NCI-H1092 (cell line): Measurements from ENCODE around the gene GREB1.

Experiments used
- DNase-seq: peaks from one replicate; lab custom pipeline; 2025; lab: John Stamatoyannopoulos, UW

GREB1 gene

DNA sequence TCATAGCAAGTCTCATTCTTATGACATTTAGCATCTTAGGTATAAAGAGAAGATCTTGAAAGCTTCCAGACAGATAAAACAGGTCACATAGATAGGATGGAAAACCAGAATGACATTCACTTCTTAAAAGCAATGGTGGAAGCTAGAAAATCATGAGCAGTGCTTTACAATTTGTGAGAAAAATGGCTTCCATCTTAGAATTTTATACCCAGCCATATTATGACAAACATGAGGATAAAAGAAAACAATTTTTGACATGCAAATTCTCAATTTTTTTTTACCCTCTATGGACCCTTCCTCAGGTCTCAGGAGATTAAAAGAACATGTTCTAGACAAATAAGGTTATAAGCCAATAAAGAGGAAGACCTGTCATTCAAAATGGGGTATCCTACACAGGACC is 129.0 kb downstream of the GREB1 start:
- DNase-seq: no peak

DNA sequence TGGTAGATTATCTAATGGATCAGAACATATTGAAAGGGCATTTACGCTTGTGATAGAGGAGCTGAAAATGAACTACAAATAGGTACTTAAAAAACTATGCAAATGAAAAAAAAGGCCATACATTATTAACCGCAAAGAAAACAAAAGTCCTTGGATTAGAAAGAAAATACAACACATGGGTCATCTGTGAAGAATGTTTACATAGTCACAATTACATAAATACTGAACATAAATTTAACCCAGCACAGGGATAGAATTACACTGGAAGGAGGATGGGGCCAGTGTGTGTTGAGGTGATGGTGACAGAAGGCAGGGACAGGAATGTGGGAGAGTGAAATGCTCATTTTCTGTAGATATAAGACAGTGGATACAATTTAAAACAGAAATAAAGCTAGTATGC is 129.6 kb downstream of the GREB1 start:
- DNase-seq: no peak

DNA sequence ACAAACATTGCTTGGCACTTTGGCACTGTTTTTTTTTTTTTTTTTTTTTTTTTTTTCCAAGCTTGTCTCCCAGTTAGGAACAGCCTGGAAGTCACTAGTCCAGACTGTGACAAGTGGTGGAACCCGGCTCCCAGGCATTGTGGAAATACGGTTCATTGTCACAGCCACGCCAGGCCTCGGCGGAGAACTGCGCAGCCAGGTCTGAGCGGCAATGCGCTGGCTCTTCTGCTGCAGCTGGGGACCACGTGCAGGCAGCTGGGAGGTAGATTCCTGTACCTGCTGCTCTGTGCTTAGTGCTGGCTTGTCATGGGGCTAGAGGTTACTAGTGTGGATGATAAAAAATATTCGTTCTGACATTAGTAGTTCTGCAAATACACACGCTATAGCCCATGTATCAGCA is 131.2 kb downstream of the GREB1 start:
- DNase-seq: no peak

DNA sequence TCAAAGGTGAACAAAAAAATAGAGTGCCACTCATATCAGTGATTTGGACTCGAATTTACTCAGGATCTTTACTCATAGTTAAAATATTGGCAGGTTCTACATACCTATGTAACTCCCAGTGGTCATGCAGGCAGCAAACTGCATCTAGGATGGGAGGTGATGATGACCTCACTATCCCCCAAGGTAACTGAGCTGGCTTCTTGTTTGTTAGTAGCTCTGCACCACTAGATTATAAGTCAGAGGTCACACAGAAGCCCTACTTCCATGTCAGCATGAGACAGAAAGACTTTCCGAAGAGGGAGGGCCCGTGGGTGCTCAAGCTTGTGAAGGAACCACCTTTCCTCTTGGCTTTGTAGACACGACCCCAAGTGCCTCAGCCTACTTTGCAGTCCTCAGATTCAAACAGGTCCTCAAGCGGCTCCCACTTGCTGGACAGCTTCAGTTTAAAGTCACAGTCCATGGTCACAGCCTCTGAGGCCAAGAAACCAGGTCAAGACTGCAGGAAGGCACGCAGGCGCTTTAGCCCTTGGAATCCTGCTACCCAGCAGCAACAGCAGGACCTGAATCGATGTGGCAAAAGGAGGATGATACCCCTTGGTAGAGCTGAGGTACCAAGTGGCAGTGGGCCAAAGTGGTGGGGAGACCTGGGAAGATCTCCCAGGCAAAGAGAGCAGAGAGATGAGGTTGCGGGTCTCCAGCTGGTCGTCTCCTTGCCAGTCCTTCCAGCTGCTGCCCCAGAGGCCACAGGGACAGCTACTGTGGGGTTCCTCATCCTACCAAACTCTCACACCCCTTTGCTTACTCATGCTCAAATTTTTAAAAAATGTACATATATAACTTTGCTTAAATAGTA is 131.9 kb downstream of the GREB1 start:
- DNase-seq: no peak

DNA sequence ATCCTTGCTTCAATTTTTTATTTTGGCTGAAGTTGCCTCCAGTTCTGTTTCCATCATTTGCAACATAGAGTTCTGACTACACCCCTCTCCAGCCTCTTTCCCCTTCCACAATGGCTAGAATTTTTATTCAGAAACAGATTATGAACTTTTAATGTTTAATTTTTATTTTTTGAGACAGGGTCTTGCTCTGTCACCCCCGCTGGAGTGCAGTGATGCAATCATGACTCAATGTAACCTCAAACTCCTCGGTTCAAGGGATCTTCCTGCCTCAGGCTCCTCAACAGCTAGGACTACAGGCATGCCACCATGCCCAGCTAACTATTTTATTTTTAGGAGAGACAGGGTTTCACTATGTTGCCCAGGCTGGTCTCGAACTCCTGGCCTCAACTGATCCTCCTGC is 133.3 kb downstream of the GREB1 start:
- DNase-seq: no peak

DNA sequence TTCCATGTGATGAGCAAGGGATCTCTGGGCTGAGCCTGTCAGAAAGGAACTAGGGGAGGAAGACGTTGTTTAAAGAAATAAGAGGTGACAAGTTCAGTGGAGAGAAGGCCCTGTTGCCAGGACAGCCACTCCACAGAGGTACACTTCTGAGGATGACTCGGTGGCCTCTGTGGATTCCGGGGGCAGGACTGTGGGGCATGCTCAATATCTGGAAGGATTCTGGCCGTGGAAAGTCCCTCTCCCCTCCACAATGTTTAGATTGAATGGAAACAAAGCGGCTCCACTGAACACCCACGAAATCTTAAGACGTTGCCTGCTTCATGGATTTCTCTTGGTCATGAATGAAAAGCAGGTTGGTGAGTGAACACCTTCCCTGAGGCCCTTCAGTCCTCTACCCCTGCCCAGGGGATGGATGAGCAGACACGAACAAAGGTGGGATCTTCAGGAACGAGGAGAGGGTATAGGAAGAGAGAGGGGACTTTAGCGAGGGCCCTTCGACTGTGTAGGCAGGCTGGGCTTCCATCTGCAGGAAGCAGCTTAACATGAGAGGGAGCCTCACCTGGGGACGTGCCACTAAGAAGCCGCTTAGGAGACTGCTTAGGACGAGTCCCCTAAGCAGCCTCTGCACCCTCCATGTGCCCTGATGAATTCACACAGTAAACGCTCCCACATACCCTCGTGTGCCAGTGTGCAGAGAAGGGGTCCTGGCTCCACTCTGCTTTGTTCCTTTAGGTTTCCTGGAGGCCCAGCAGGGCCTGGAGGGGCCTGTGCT is 134.2 kb downstream of the GREB1 start:
- DNase-seq: no peak

DNA sequence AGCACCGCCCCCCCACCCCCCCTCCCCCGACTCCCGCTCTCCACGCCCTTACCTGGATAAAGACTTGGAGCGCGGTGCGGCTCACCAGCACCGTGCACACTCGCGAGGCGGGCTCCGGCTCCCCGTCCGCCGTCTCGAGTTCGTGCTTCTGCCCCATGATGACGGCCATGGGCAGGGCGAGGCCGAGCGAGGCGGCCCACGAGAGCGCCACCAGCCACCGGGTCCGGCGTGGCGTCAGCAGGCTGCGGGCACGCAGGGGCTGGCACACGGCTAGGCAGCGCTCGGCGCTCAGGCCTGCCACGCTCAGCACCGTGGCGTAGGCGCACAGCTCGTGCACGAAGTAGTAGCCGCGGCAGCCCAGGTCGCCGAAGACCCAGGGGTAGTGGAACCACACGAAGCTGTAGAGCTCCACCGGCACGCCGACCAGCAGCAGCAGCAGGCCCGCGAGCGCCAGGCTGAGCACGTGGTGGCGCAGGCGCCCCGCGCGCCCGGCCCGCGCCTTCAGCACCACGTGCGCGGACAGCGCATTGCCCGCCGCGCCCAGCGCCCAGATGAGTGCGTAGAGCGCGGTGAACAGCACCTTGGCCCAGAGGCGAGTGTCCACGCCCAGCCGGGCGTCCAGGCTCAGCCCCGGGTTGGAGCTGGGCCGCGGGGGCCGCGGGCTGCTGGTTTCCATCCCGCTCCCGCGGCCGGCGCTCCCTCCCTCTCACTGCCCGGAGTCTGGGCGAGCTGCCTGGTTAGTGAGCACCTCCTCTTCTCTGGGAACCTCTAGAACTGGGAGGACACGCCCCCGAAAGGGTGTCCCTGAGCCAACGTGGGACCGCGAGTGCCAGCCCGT is 135.8 kb downstream of the GREB1 start, which contains the start of gene NTSR2:
Gene NTSR2, minus strand, starts transcription at position 742 of the 838 bp plus-strand sequence. Its CDS starts 66 bp downstream, at position 676.
- no peak for DNase-seq

DNA sequence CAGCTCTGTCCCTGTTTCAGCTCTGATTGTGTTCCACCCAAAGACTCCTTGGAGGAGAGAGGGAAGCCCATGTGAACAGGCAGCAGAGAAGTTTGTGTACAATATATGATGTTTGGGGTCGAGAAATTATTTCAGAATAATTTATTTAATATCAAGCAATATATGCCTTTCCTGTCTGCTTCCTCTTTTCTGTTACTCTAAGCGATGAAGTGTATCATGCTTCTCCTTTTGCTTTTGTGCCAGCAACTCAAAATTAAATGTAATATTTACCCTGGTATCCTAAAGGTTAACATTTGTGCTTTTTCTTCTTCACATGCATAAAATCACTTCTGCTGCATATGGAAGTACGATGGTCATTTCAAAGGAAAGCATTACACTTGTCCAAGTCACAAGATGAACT is 138.6 kb downstream of the GREB1 start:
- DNase-seq: no peak

DNA sequence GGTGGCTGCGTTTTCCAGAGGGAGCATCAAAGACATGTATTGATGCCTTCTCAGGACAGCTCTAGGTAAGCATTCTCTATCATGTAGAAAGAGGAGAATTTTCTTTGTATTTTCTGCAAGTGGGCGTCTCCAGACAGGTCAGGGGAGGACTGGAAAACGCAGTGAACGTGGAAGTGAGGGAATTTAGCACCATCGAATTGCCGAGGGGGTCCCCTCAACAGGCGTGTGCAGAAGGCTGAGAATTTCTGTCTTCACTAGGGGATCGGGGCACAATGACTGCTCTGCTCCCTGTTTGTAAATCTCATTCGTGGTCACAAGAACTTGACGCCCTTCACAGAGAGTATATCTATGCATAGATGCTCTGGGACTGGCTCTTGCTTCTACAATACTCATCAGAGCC is 141.1 kb downstream of the GREB1 start:
- DNase-seq: no peak

DNA sequence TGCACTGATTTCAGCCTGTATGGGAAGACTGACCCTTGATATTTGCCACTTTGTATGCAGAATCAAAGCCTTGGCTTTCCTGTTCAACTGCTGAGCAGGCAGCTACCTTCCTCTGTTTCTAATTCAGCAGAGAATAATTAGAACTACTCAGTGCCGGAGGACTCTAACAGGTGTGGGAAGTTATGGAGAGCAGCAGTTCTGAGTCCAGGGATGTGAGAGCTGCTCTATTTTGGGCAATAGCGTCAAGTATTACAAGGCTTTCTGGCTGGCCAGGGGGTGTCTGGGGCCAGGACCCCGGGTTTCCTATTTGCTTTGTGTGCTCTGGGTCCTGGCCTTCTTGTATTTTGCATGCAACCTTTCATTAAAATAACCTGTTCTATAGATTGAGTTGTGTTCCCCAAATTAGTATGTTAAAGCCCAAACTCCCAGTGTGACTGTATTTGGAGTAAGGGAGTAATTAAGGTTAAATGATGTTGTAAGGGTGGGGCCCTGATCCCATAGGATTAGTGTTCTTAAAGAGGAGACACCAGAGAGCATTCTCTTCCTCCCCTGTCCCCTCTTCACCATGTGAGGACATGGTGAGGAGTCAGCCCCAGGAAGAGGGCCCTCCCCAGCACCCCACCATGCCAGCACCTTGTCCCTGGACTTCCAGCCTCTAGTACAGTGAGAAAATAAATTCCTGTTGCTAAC is 141.7 kb downstream of the GREB1 start:
- no peak for DNase-seq

DNA sequence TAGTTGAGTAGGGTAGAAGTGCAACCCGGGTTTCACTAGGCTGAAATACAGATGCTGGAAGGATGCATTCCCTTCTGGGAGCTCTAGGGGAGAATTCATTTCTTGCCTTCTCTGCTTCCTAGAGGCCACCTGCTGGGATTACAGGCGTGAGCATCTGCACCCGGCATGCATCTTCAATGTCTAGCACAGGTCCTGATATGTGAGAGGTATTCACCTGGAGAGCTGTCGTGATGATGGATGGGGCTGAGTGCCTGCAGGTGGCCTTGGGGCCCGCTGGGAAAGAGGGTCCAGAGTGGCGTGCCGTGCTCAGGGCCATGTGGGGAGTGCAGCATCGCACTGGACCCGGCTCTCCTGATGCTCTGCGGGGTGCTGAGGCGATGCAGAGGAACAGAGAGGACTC is 142.8 kb downstream of the GREB1 start:
- no peak for DNase-seq

DNA sequence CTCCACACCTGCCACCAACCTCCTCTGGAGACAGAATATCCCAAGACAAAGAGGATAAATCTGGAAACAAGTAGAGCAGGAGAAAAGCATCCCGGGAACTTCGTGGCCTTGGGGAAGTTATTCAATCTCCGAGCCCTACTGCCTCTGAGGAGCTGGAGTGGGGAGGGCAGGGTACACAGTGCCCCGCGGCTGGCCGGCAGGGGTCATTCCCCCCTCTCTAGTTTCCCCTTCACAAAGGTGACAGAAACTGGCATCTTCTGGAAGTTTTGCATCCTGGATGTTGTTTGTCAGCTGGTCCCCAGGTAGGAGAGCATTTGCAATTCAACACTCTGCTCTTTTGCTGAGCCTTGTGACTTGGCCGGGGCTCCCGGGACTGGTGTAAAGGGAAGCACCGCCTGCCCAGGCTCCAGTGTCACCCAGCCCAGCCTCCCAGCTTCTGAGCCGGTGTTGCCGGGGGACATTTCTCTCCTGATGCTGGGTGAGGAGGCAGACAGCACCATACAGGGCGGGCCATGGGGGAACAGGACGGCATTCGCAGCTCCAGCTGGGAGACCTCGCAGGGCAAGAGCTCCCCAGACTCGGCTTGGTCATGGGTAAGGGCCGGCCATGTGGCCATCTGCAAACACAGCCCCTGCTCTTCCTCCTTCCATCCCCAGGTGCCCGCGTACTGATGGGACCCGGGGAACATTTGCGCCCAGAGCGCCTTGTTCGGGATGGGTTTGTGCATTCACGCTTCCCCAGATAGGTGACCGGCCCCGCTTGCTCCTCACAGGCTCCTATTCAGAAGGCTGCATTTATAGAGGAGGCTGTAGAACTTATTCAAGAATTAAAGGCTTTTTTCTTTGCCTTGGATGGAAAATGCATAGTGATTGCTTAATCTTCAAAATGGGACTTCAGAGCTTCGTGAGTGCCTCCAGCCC is 143.6 kb downstream of the GREB1 start:
- DNase-seq: no peak

DNA sequence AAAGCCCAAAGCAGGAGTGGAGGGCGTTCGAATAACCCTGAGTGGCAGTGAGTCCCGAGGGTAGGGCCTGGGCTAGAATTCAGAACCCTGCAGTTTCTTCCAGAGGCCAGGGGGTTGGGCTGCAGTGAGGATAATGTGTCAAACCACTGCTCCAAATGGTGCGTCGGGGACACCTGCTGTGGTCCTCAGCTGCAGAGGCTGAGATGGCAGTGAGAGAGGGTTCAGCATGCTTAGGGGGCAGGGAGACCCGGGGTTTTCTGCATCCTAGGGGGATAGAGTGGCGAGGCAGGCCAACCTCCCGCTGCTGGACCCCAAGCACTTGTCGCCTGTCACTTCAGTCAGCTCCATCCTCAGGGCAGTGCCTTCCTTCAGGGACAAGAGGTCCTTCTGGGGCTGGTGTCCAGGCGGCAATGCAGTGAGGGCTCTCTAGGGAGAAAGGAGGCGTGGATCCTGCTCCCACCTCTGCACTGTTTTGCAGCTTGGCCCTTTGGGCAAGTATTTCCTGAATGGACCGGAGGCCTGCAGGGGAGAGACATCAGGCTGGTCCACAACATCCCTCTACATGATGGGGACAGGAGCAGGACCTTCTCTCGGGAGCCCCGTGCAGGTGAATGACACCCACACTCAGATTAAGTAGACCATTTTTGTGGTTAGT is 144.6 kb downstream of the GREB1 start:
- DNase-seq: no peak

DNA sequence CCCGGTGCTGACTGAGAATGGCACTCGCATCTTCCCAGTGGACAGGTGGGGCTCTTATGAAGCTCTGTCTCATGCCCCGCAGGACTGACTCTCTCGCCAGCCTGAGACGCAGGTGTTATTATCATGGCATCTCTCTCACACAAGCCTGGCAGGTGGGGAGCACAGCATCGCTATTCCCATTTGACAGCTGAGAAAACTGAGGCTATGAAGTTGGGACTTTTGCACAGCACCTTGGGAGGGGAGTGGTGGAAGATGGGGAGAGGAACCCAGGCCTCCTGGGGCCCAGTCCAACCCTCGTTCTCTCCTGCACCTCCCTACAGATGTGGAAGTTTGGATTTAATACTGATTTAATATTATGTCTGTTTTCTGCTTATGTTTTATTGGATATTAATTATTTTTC is 145.2 kb downstream of the GREB1 start:
- DNase-seq: no peak

DNA sequence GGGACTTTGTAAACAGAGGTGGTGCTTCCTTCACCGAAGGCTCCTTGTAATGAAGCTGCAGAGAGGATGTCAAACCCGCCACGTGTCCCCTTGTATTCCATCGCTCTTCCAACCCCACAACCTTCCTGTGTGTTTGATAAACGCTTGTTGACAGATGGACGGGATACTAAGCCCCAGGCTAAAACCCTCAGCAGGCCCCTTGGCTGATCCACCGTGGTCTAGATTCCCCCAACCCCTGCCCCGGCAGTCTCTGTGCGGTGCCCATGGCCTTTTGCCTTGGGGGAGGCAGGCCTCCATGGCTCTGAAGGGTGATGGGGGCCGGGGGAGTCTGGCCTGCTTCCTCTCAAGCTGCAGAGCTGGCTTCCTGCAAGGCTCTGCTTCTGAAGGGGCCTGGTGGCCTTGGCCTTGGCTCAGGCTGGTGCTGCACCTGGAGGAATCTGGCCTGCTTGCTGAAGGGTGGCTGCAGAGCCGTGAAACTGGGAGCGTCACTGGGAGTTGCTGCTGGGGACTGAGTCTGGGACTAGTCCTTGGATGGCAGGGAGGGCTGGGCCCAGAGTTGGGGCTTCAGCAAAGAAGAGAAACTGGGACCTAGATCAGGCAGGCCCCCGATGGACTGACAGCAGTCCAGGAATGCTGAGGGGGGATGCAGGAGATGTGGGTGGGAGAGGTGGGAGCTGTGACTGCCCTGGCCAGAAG is 145.8 kb downstream of the GREB1 start:
- DNase-seq: no peak

DNA sequence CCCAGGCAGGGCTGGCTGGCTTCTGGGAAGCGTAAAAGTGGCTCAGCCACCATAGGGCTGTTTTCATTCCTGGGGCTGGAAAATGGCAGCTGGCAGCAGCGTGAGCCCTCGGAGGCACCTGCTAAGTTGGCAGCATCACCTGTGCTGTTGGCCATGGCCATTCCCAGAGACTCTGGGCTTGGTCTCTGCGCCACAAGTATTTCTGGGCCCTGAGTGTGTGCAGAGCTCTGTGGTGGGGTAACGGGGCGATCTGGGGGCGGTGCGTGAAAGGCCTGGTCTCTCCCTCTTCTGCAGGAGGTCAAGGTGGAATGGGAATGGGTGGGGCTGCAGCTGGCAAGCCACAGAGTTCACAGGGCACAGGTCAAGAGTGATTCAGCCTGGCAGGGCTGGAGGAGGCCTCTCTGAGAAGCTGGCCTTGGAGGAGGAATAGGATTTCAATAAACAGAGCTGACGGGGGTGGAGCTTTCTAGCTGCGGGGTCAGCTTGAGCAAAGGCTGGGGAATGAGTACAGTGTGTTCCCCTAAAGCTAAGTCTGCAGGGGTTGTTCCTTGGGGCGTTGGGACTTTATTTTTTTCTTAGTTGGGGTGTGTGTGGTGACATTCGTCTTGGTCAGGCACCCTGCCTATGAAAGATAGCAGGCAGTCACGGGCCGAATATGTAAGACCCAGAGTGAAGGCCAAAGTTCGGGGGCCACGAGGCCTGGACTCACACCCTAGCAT is 146.5 kb downstream of the GREB1 start:
- peak; percentile 6 for DNase-seq

DNA sequence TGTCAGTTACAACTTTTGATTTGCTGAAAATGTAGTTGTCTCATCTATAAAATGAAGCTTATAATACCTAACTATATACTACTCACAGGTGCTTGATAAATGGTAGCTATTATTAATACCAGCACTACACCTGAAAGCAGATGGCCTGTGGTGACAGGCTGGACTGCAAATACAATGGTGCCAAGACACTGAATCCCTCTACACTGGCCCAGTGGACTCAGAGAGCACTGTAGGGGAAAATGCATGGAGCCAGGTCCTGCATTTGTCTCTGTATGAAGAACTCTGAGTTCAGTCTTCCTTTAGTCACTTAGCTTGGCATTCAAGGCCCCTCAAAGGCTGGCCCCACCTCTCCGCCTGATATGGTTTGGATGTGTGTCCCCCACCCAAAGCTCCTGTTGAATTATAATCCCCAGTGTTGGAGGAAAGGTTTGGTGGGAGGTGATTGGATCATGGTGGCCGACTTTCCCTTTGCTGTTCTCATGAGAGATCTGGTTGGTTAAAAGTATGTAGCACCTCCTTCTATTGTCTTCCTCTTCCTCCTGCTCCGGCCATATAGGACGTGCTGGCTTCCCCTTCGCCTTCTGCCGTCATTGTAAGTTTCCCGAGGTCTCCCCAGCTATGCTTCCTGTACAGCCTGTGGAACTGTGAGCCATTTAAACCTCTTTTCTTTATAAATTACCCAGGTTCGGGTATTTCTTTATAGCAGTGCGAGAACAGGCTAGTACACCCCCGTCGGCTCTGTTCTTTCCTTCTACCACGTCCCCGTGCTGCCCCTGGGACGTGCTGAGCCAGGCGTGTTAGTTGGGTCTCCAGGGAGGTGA is 147.3 kb downstream of the GREB1 start:
- DNase-seq: no peak
